HuH-7.5 (cell line): ENCODE measurements around the gene CD164L2.

Experiments used
- DNase-seq: peaks from one replicate; pipeline ENCODE4 v3.0.0; 2011; ENCODE audit warnings: low spot score

CD164L2 gene

DNA sequence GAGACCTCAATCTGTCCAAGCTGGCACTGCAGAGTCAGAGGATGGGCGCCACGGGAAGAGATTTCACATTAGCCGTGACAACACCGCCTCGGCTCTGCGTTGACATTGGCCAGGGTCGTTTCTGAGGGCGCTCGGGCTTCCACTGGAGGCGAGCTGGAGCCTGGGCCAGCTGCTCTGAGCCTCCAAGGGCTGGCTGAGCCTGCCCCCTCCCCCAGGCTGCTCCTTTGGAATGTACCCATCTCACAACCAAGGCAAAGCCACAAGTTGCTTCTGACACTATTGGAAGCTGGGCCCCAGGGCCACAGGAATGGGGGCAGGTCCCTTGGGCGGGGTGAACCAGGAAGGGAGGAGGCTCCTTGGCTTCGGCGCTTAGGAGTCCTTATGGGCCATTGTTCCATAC, 21.9 kb upstream of the CD164L2 start:
- no peak for DNase-seq

DNA sequence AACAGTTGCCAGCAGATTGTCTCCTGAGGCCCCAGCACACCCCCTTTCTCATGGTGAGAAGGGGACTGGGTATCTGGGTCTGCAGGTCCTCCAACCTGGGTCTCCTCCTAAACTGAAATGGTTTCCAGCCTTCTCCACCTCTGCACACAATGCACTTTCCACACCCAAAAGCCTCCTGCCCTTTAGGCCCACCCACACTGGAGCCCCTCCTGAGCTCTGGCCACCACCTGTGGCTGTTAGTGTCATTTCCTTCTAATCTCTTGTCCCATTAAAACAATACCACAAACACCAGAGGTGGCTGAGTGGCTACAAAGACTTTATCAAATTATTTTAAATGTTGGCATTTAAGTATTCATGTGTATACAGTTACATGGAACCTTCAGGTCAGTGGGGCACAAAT, 20.8 kb upstream of the CD164L2 start:
- no peak for DNase-seq

DNA sequence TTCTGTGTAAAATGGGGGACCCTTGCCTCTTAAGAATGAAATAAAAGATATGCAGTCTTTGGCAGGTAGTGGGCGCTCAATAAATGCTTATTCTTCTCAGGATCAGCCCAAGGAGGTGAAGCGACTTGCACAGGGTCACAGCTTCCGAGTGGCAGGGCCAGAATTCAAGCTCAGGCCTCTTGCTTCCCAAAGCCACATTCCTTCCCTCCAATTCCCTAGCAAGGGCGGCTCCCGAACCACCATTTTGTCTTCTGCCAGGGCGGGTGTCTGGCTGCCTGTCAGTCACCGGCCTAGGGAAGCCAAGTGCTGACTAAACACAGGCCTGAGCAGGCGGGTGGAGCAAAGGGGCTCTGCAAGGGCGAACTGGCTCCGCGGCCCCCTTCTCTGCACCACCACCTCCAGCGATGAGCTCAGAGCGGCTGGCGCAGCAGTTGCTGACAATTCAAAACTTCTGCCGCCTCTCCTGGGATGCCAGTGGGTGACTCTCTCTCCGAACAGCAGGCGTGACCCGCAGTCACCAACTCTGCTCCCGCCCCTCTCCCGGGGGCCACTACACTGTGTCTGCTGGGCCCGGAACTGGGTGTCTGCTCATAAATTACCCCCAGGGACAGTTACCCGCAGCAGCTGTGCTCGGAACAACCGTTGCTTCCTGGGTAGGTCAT, 20.1 kb upstream of the CD164L2 start:
- DNase-seq: no peak

DNA sequence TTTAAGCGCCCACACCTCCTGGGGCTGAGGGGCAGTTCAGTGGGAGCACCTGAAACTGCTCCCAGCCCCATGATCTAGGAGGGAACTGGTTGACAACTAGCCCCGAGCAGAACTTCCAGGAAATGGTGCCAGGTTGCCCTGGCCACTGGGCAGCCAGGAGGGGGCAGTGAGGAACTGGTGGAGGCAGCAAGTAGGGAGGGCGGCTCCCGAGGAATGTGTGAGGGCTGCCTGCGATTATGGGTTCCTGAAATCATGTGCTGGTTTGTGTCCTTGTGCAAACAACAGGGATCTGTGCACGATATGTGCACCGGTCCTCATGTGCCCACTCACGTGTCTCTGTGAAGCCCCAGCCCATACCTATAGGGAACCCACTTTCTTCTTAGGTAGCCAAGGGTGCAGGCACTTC, 19.2 kb upstream of the CD164L2 start:
- DNase-seq: no peak

DNA sequence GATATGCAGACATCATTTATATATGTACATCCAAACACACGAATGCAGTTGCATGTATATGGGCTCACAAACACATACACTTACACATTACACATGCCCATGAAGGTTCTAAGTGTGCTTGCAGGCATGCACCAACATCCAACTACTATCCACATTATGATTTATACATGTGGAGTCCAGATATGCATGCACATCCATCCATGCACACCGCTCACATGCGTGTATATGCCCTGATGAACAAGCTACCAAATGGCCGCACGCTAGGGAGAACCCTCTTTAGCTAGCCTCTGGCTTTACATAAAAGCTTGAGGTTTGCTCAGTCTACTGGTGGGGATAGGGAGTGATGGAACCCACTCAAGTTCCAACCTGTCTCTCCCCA, 17.8 kb upstream of the CD164L2 start:
- DNase-seq: no peak

- DNase-seq: no peak
Measured at GRCh38 chr1:27400082-27400962, 17.2 kb upstream of the CD164L2 start.

- DNase-seq: no peak
Measured at GRCh38 chr1:27399251-27400025, 16.3 kb upstream of the CD164L2 start.

DNA sequence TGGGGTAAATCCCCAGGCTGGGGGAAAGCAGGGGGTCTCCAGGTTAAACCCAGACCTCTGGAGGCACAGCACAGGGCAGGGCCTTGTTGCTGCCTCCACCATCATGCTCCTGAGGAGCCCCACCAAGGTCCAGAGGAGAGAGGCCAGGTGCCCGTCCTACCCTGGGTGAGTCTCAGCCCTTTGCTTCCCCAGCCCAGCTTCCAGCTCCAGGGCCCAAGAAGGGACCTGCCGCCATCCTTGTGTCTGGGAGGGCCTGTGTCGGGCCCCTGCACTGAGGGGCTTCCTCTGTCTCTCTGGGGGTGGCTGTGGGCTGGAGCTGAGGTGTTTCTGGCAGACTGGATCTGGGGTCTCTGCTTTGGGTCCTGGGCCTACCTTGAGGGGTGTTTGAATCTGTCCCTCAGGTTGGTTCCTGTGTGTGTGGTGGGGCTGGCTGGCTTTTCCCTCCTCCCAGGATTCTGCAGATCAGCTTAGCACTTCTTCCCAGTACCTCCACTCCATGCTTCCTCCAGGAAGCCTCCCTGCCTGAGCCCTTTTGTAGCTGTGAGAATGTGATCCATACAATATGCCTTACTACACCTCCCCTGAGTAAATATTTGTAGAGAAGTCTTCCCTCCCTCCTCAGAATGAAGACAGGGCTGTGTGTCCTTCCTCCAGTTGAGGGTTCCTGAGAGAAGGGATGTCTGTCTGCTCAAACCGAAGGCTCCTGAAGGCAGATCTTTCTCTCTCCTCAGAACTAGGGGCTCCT, 15.4 kb upstream of the CD164L2 start:
- DNase-seq: no peak

DNA sequence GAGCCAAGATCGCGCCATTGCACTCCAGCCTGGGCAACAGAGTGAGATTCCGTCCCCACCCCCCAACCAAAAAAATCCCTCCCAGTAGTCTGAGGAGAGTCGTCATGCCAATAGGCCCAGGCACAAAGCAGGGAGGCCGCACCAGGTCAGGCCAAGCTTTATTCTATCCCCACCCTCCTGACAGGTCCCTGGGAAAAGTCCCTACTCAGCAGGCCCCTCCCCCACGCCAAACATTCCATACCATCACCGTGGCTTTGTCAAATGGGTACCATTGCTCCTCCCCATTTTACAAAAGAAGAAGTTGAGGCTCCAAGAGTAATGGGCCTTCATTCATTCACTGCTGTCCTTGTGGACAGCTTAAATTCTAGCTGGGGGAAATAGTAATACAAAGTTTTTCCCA, 14.6 kb upstream of the CD164L2 start:
- DNase-seq: no peak

GRCh38 chr1:27397110-27397509, 14.0 kb upstream of the CD164L2 start:
- no peak for DNase-seq

- DNase-seq: peak; percentile 83
Measured at GRCh38 chr1:27395441-27396195, 12.5 kb upstream of the CD164L2 start.

- DNase-seq: no peak
Measured at GRCh38 chr1:27394925-27395324, 11.8 kb upstream of the CD164L2 start.

DNA sequence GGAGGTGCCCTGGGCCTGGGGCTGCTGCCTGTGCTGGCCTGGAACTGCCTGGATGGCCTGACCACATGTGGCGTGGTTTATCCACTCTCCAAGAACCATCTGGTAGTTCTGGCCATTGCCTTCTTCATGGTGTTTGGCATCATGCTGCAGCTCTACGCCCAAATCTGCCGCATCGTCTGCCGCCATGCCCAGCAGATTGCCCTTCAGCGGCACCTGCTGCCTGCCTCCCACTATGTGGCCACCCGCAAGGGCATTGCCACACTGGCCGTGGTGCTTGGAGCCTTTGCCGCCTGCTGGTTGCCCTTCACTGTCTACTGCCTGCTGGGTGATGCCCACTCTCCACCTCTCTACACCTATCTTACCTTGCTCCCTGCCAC, 11.1 kb upstream of the CD164L2 start:
- no peak for DNase-seq

- no peak for DNase-seq
Measured at GRCh38 chr1:27393641-27394281, 10.6 kb upstream of the CD164L2 start.

DNA sequence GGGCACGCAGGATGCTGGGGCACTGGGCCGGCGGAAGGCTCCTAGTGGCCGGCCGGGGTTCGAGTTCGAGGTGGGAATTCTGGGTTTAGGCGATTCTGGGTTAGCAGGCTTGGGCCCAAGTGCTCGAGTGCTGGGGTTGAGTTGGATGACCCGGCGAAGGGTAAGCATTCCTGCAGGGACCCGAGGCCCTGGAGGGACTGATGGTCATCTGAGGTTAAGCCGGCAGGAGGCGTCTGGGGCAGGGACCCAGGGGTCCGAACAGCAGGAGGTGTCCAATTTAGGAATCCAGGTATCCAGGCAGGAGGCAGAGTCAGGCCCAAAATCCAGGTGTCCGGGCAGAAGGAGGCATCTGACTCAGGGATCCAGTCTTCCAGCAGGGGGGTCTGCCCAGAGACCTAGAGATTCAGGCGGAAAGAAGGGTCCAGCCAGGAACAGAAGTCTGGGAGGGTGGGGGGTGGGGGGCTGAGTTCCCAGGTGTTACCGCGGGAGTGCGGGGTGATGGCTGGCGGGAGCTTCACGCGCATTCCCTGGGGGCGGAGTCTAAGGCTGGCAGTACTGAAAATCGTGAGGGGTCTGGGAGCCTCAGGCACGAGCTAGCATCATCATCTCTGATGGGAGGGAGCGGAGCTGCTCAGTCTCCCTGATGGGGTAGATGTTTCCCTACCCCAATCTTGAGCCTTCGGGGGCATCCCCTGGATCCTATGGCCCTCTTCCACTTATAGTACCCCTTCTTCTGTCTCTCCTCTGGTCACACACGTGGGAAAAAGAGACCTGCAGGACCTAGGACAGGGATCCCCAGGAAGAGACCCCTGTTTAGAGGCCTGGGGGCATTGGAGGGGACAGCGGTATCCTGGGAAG, 9.9 kb upstream of the CD164L2 start:
- DNase-seq: peak; percentile 78

DNA sequence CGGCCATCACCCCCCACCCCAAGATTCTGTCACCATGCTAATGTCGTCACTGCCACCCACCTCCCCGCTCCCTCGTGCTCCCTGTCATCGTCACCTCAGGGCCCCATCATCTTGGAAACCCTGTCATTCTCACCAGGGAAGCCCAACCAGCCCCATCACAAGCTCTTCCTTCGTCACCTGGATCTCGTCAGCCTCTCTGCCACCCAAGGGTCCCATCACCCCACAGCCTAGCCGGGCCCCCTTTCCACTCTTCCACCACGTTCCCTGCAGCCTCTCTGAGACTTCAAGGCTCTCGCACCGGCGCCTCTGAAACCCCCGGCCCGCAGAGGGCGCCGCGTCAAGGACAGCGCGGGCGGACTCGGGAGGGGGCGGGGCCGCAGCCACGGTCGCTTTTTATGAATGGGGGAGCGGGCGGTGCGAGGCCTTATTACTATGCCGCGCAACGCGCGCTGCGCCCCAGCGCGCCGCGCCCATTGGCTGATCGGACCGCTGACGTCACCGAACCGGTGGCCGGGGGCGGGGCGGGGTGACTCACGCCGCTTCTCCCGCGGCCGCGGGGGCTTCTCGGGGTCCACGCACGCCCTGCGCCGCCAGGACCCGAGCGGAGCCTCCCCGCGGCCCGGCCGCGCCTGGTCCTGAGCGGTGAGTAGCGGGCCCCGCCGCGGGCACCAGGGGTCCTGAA, 9.1 kb upstream of the CD164L2 start, which contains the start of gene GPR3:
Gene GPR3 (plus strand): TSS at position 527 of the 682 bp plus-strand sequence. CDS start 1,177 bp downstream, outside the sequence.
- DNase-seq: peak; percentile 92

DNA sequence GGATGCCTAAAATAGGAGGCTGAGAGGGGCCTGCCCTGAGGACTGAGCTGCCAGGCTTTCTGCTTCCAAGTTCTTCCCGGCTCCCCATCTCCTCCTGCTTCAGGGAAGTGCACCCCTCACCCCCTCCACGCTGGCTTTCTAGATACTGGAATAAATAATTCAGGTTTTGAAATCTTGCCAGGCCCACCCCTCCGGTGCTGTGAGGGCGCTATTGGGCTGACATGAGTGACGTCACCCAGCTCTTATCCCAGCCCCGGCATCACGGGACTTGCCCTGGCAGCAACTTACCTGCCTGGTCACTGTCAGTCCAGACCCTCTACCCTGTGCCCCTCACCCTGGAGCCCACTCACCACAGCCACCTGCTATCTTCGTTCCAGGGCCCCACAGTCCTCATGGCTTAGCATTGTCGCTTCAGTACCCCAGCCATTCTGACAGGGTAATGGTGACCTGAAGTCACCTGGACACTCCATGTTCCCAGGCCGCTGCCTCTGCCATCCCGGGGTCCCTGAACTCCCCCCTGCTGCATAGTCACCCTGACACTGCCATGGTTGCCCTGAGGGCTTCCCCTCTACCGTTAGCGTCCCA, 8.5 kb upstream of the CD164L2 start:
- no peak for DNase-seq

GRCh38 chr1:27388337-27389005, 5.3 kb upstream of the CD164L2 start:
- DNase-seq: peak; percentile 80
